GM23338 (cell line): ENCODE data around the gene GABARAP. TPM values are rescaled to one million over a fixed set of nuclear protein-coding genes. Genes with fewer than 3 reads are reported as not detected.

Experiments
- ATAC-seq: fragments of 200-7000 bp; cut with Tn5 transposase; 3 replicates; pipeline ENCODE4 v1.9.1; 2020
- DNase-seq: peaks from one replicate; pipeline ENCODE4 v3.0.0-alpha.2; 2015; ENCODE audit warnings: low spot score
- H2AFZ ChIP-seq: fragments of 200-600 bp; sonication (generic); 2 replicates; pipeline ENCODE4 v1.8.0; 2016; ENCODE audit warnings: antibody characterized with exemption, mild to moderate bottlenecking, moderate library complexity
- H3F3A ChIP-seq: fragments of 200-600 bp; sonication (generic); replicated peaks from 2 replicates; pipeline ENCODE4 v1.8.0; 2017; ENCODE audit warnings: antibody characterized with exemption, mixed run types, low read depth
- H3K27ac ChIP-seq: fragments of 200-600 bp; sonication (generic); 2 replicates; pipeline ENCODE4 v1.6.1; 2016; ENCODE audit warnings: low read depth
- H3K27me3 ChIP-seq: fragments of 200-600 bp; sonication (generic); 2 replicates; pipeline ENCODE4 v1.8.0; 2016; ENCODE audit warnings: mild to moderate bottlenecking, mixed run types, moderate library complexity; ENCODE audit not compliant: insufficient read depth
- H3K36me3 ChIP-seq: fragments of 200-600 bp; sonication (generic); 2 replicates; pipeline ENCODE4 v1.8.0; 2016; ENCODE audit warnings: mild to moderate bottlenecking; ENCODE audit not compliant: insufficient read depth
- H3K4me1 ChIP-seq: fragments of 200-600 bp; sonication (generic); 2 replicates; pipeline ENCODE4 v1.8.0; 2016; ENCODE audit warnings: mild to moderate bottlenecking, moderate library complexity; ENCODE audit not compliant: insufficient read depth
- H3K4me2 ChIP-seq: fragments of 200-600 bp; sonication (generic); 2 replicates; pipeline ENCODE4 v1.7.1; 2017; ENCODE audit warnings: mixed run types
- H3K4me3 ChIP-seq: fragments of 200-600 bp; sonication (generic); 2 replicates; pipeline ENCODE4 v1.6.1; 2016; ENCODE audit warnings: mixed run types
- H3K79me2 ChIP-seq: fragments of 200-600 bp; sonication (generic); replicated peaks from 2 replicates; pipeline ENCODE4 v1.8.0; 2017; ENCODE audit warnings: mild to moderate bottlenecking; ENCODE audit not compliant: insufficient read depth
- H3K9me2 ChIP-seq: fragments of 200-600 bp; sonication (generic); 2 replicates; pipeline ENCODE4 v1.8.0; 2017; ENCODE audit not compliant: insufficient read depth
- H4K20me1 ChIP-seq: fragments of 200-600 bp; sonication (generic); replicated peaks from 2 replicates; pipeline ENCODE4 v1.8.0; 2017; ENCODE audit warnings: mild to moderate bottlenecking; ENCODE audit not compliant: insufficient read depth
- H3K27ac Mint-ChIP-seq: 2 replicates; pipeline ENCODE4 v1.8.0; 2020; ENCODE audit warnings: inconsistent platforms, mild to moderate bottlenecking, moderate library complexity, mixed read lengths
- H3K27me3 Mint-ChIP-seq: 3 replicates; pipeline ENCODE4 v1.8.0; 2022; ENCODE audit warnings: low read depth, mild to moderate bottlenecking, moderate library complexity, mixed read lengths, inconsistent platforms; ENCODE audit not compliant: insufficient read depth, poor library complexity
- H3K36me3 Mint-ChIP-seq: 3 replicates; pipeline ENCODE4 v1.8.0; 2021; ENCODE audit warnings: low read depth, mild to moderate bottlenecking, inconsistent platforms, moderate library complexity, mixed read lengths
- H3K4me1 Mint-ChIP-seq: 3 replicates; pipeline ENCODE4 v1.8.0; 2020; ENCODE audit warnings: mild to moderate bottlenecking, inconsistent platforms, mixed read lengths
- H3K4me3 Mint-ChIP-seq: 3 replicates; pipeline ENCODE4 v1.8.0; 2021; ENCODE audit warnings: moderate library complexity, mild to moderate bottlenecking, inconsistent platforms, mixed read lengths
- H3K9me3 Mint-ChIP-seq: 3 replicates; pipeline ENCODE4 v1.8.0; 2020; ENCODE audit warnings: moderate library complexity, mild to moderate bottlenecking, inconsistent platforms, mixed read lengths
- CREB1 ChIP-seq: fragments of 250-450 bp; sonication (Bioruptor Pico); IDR thresholded peaks from 2 replicates; pipeline ENCODE4 v1.5.0; 2020; ENCODE audit warnings: low read depth, mild to moderate bottlenecking, moderate library complexity
- CTCF ChIP-seq, 2 experiments: fragments of 200-600 bp in 1 of 2; sonication (generic) in 1 of 2; conservative IDR thresholded peaks; 2 replicates each; pipeline versions ENCODE4 v1.5.1 to v1.6.1; 2016 to 2017; ENCODE audit warnings: antibody characterized with exemption in 2 of 2, low read depth in 2 of 2, mild to moderate bottlenecking in 2 of 2, moderate library complexity in 1 of 2
- ETS1 ChIP-seq: IDR thresholded peaks from 2 replicates; pipeline ENCODE4 v1.6.1; 2016; ENCODE audit warnings: antibody characterized with exemption
- EZH2 ChIP-seq: fragments of 200-600 bp; sonication (generic); IDR thresholded peaks from one replicate; pipeline ENCODE4 v1.8.0; 2017; ENCODE audit warnings: antibody characterized with exemption, mild to moderate bottlenecking, low read depth; ENCODE audit not compliant: unreplicated experiment
- EZH2phosphoT487 ChIP-seq: fragments of 200-600 bp; sonication (generic); IDR thresholded peaks from one replicate; pipeline ENCODE4 v1.8.1; 2018; ENCODE audit warnings: antibody characterized with exemption; ENCODE audit not compliant: unreplicated experiment
- JUNB ChIP-seq: IDR thresholded peaks from one replicate; pipeline ENCODE4 v1.6.1; 2016; ENCODE audit warnings: antibody characterized with exemption; ENCODE audit not compliant: unreplicated experiment
- NANOG ChIP-seq: IDR thresholded peaks from 2 replicates; pipeline ENCODE4 v1.6.1; 2016; ENCODE audit warnings: antibody characterized with exemption, borderline replicate concordance
- POLR2AphosphoS5 ChIP-seq: IDR thresholded peaks from 2 replicates; pipeline ENCODE4 v1.6.1; 2016; ENCODE audit warnings: antibody characterized with exemption, low read depth
- REST ChIP-seq: IDR thresholded peaks from one replicate; pipeline ENCODE4 v1.6.1; 2018; ENCODE audit warnings: antibody characterized with exemption; ENCODE audit not compliant: unreplicated experiment
- STAT1 ChIP-seq: IDR thresholded peaks from one replicate; pipeline ENCODE4 v1.6.1; 2016; ENCODE audit warnings: antibody characterized with exemption; ENCODE audit not compliant: unreplicated experiment
- ZNF114 ChIP-seq: fragments of 250-450 bp; sonication (Bioruptor Pico); IDR thresholded peaks from 2 replicates; pipeline ENCODE4 v1.5.0; 2020; ENCODE audit warnings: mild to moderate bottlenecking, moderate library complexity
- ZNF331 ChIP-seq: fragments of 250-450 bp; sonication (Bioruptor Pico); IDR thresholded peaks from 2 replicates; pipeline ENCODE4 v1.5.0; 2020; ENCODE audit warnings: low read depth, mild to moderate bottlenecking, moderate library complexity
- ZNF462 ChIP-seq: fragments of 250-450 bp; sonication (Bioruptor Pico); IDR thresholded peaks from 2 replicates; pipeline ENCODE4 v1.5.0; 2020; ENCODE audit warnings: mild to moderate bottlenecking, moderate library complexity
- polyA plus RNA-seq: library from polyadenylated mRNA; unstranded; fragments of >200 nt; fragmentation: Nextera tagmentation; extraction: Ambion mirVana; gene quantifications from 2 replicates; pipeline ENCODE4 v1.2.1, GENCODE V29; 2016
- total RNA-seq: library from RNA; depleted of rRNA; stranded (reverse); fragments of >200 nt; shearing (Covaris generic); gene quantifications from 2 replicates; pipeline ENCODE4 v1.2.3, GENCODE V29; 2014

GABARAP gene
- total and polyA plus RNA-seq, 2 experiments from 2014 or later, result 128 to 520 TPM

GRCh38 chr17:7195971-7196370 lies 46.3 kb downstream of the GABARAP start:
- no peak overlapping the region for H3K27ac ChIP-seq
- Mint-ChIP-seq H3K27ac (no peak overlapping the region), H3K4me1 (peaks cover 2% of the 10 kb centered on the region; the same call in 1 of the 3 replicates), H3K27me3 (peaks cover 8% of the 10 kb centered on the region), H3K36me3 (peaks cover 65% of the 10 kb centered on the region), H3K9me3 (no peaks in the 10 kb centered on the region), H3K4me3 (no peak overlapping the region)
- H3K4me3 ChIP-seq, result no peak overlapping the region
- H3K27me3 ChIP-seq, result no peaks in the 10 kb centered on the region
- H3K4me1 ChIP-seq, result no peaks in the 10 kb centered on the region; the same call in 1 of the 2 replicates
- H4K20me1 ChIP-seq, result 0 out of 2 replicates have a peak, but pooled peaks cover 4% of the 10 kb centered on the region
- ATAC-seq, result no peak
- no peaks in the 10 kb centered on the region for H3K9me2 ChIP-seq
- H3F3A ChIP-seq, result no peaks in the 10 kb centered on the region
- H3K36me3 ChIP-seq, result no peaks in the 10 kb centered on the region; the same call in 1 of the 2 replicates
- no peaks in the 10 kb centered on the region for H3K79me2 ChIP-seq
- TF ChIP-seq REST (no peak), EZH2 (no peak), ZNF114 (CRISPR knock-in tag) (no peak), NANOG (no peak), STAT1 (no peak), ZNF462 (CRISPR knock-in tag) (no peak), ETS1 (no peak), CREB1 (CRISPR knock-in tag) (no peak), CTCF (conservative IDR thresholded peaks at IDR 0.05; ENCODE audit: low read depth in 2 of 2) (no peak), POLR2AphosphoS5 (no peak), ZNF331 (CRISPR knock-in tag) (no peak), EZH2phosphoT487 (no peak), JUNB (no peak)
- no peak overlapping the region for H3K4me2 ChIP-seq
- DNase-seq, result no peak
- H2AFZ ChIP-seq, result no peak overlapping the region
